Amniotic epithelial cell (primary cell): Measurements from ENCODE around the gene PTPRM.
"Not testable (repeated sequence)": the region's sequence is repeated elsewhere in the genome, so short reads cannot be mapped to it uniquely, and the experiment has no call there.

ENCODE experiments used
- DNase-seq: peaks from one replicate; pipeline ENCODE4 v3.0.0-alpha.2; 2010; ENCODE audit warnings: low read depth

PTPRM gene

DNA sequence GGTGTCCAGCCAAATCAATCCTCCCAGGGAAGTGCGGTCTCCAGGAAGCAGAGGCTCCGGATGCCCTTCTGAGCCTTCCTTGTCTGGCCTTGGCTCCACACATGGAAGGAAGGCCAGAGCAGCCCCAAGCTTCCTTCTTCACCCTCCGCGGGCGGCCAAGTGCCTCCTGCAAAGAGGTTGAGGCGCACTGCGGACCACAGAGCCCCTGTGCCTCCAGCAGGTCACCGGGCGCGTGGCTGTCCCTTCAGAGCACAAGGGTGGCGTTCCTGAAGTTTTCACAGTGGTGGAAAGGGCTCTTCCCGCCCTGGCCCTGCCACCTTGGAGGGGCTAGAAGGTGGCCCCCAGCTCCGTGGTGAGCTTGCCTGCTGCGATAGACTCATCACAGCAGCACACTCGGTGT lies 866.2 kb downstream of the PTPRM start:
- DNase-seq: no peak

DNA sequence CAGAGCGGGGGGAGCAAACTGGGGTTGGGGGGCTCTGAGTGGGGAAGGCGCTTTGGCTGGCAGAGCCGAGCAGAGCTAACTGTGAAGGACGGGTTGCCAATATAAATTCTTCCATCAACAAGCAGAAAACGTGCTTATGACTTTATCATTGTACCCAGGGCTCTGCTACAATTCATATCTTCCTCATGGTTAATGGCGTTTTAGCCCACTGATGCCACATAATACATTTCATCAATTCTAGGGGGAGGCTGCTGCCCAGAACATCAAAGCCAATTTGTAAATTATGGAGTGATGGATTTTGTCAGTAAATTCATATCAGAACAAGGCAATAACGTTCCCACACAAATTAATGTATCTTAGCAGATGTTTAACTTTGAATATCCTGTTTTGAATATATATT lies 866.7 kb downstream of the PTPRM start:
- no peak for DNase-seq

DNA sequence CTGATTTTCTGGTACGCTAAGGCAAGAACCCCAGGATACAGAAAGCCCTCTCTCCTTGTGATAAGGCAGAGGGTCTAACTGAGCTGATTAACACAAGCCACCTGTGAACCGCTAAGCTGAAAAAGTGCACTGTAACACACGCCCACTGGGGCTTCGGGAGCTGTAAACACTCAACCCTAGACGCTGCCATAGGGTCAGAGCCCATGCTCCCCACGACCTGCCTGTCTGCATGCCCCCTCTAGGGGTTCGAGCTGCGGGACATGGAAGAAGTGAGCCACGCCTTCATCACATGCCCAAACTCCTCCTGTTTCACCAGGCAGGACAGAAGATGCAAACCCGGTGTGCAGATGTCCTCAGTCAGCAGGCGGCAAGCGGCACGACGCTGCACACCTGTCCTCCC lies 868.3 kb downstream of the PTPRM start:
- DNase-seq: no peak

DNA sequence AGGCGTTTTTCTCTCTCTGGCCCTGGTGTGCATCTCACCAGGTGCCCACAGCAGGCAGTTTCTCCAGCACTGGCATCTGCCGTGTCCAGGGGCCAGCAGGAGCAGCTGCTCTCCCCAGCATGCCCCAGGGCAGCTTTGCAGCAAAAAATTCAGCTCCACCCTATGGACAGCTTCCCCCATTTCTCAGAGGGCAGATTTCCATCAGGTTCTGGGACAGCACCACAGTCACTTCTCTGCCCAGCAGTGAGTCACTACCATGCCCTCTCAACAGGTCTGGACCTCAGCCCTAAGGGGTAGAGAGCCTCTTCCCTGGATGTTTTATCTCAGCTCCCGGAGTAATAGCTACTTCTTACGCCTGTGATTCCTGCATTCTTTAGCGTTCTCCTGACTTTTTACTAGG lies 871.9 kb downstream of the PTPRM start:
- no peak for DNase-seq

DNA sequence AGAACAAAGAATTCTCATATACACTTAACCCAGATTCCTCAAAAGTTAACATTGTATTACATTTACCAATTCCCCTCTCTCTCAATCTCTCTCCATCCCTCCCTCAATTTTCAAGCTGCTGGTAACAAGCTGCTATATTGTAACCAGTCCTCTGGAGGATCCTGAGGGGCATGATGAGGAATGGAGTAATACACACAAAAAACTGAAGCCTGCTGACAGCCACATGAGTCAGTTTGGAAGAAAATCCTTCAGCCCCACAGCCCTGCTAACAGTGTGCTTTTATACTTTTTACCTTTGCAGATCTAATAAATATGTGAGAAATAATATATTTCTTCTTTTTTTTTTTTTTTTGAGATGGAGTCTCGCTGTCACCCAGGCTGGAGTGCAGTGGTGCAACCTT lies 876.4 kb downstream of the PTPRM start:
- no peak for DNase-seq

DNA sequence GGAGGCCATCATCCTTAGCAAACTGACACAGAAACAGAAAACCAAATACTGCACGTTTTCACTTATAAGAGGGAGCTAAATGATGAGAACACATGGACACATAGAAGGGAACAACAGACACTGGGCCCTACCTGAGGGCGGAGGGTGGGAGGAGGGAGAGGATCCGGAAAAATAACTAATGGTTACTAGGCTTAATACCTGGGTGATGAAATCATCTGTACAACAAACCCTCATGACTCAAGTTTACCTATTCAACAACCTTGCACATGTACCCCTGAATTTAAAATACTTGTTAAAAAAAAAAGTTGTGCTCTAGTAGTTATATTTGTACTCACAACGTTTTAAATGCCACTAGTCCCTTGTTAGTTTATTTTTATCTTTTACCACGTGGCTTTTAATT lies 879.8 kb downstream of the PTPRM start:
- not testable (repeated sequence) for DNase-seq

DNA sequence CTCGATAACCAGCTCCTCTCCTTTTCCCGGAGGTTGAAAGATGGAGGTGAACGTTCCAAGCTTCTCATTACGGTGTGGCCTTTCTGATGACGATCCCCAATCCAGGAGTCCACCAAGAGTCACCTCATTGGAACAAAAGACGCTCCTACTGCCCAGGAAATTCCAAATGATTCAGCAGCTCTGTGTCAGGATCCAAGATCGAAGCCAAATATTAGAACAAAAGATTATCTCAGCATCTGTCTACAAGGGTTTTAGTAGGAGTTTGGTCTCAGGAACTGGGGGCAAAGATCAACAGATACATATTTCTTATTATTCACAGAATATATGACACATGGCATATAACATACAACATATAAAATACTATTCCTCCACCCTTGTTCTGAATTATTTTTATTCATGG lies 881.0 kb downstream of the PTPRM start:
- no peak for DNase-seq

DNA sequence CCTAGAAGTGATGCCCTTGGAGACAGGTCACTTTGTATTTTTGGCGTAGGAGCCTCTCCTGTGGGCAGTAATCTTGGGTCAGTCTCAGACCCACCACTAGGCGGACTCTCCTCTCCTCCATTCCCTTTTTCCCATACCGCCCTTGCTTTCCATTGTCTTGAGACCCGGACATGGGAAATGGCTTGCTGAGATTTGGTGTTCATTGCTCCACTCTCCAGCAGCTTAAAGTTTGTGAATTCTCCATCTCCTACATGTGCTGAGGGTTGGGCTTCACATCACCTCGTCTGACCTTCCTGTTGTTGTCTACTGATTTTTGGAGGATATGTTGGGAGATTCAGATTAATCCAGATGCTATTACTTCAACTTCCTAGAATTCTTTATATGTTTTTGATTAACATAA lies 882.9 kb downstream of the PTPRM start:
- DNase-seq: no peak

DNA sequence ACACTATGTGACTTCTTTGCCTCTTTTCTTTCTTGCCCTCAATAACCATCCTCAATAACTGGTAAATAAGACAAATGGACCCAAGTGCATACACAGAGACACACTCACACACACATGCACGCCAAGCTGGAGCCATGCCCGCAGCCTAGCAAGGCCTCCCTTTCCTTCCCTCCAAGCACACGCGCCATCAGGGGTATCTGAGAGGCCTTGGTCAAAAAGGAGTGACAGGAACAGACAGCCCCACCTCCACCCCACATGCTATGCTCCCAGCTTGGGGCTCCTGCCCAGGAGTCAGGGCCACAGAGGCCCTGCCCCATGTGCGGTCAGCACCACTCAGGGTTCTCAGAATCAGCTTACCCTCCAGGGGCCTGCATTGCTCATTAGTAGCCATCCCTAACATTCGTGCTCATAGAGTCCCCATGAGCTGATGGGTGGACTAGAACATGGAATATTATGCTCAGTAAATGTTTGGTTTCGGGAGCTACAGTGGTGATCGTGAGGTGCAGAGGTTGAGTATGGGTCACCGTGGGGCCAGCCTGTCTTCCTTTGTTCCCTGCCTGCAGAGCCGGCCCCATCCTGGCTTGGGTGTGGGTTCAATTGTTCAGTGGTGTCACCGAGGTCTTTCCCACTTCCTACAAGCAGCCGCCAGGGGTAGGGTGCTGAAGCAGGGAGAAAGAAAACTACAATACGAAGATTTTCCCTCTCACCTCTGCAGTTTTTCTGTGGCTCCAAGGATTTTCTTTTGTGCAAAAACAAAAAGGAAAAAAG lies 884.0 kb downstream of the PTPRM start:
- DNase-seq: no peak

DNA sequence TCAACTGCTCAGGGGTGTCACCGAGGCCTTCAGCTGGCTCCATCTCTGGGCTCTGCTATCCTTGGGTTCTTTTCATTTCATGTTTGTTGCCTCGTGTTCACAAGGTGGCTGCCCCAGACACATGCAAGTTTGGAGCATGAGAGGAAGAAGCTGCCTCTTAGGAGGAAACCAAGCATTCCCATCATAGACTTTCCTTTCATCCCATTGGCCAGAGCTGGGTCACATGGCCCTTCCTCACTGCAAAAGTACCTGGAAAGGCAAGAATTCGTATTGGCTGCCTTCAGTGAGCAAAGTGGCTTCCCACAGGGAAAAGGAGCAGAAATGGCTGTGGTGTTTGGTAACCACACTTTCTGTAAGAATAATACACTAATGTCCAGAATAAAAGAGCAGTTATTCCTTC lies 886.4 kb downstream of the PTPRM start:
- no peak for DNase-seq

DNA sequence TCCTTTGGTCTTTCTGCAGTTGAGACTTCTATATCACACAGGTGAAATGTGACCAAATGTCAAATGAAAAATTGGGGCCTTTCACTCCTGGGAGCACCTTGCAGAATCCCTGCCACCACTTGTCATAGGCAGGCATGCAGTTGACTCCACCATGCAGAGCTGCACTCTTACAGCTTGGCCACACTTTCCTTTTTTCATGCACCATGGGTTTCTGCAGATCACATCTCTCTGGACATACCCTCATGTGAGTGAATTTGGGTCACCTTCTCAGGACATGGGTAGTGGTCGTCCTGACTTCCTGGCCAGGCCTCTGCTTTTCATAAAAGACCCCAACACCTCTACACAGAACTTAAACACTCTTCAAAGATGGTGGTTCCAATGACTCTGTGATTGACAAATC lies 887.0 kb downstream of the PTPRM start:
- DNase-seq: no peak

DNA sequence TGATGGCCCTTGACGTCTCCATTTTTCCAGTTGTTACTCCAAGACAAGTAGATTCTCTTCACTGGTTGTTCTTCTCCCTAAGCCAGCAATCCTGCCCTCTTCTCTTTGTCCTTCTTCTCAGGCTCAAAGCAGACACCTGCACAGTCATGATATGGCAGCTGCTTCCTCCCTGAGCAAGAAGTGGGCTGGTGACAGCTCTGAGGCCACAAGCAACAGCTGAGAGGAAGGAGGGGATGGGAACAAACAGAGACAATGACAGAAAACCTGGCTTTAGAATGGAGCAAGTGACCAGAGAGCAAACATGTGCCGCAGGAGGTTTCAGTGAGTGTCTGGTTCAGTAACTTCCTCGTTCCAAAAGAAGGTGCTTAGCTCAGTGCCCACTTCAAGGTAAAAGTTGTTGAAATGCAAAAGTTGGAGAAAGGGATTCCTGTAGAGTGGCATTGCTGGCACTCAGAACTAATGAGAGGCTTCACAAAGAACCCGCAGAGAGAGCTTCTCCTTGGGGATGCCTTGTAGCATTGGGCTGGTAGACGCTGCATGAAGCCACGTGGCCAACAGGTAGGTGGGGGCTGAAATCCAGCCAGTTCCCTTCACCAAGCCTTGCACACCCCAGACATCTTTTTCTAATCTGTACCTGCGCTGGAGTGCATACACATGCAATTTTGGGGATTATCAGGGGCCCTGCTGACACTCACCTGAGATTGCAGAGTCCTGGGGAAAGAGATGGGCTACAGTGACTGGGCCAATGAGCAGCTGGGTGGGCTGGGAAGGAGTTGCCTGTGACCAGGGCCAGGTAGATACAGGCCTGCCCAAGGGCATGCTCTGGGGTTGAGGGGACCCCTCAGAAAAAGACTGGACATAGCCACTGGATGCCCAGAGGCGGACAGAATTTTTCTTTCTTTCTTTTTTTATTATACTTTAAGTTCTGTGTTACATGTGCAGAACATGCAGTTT lies 888.8 kb downstream of the PTPRM start:
- no peak for DNase-seq
